Esophagus muscularis mucosa (tissue), 4 donors: ENCODE results near the gene MEF2D. TPM values are rescaled to one million over a fixed set of nuclear protein-coding genes. Genes with fewer than 3 reads are reported as not detected.

ENCODE experiments used
- DNase-seq: peaks from one replicate; pipeline ENCODE4 v3.0.0-alpha.2; 2017; ENCODE audit errors: extremely low spot score
- H3K27ac ChIP-seq, 4 donors: fragments of 200-600 bp; sonication (generic); replicated peaks in 1 of 4; 1 replicate in 3 of 4; 2 replicates in 1 of 4; pipeline ENCODE4 v1.5.1; 2016 to 2019; ENCODE audit warnings: mild to moderate bottlenecking in 1 of 4
- H3K27me3 ChIP-seq, 4 donors: fragments of 200-600 bp; sonication (generic); one replicate each; pipeline versions ENCODE4 v1.5.1 to v1.6.0; 2016 to 2019
- H3K36me3 ChIP-seq, 4 donors: fragments of 200-600 bp; sonication (generic); one replicate each; pipeline ENCODE4 v1.5.1; 2016 to 2019
- H3K4me1 ChIP-seq, 4 donors: fragments of 200-600 bp; sonication (generic); one replicate each; pipeline ENCODE4 v1.5.1; 2016 to 2019
- H3K4me3 ChIP-seq, 4 donors: fragments of 200-600 bp; sonication (generic); 1 replicate in 2 of 4; 2 replicates in 2 of 4; pipeline ENCODE4 v1.5.1; 2016 to 2019; ENCODE audit warnings: mild to moderate bottlenecking in 4 of 4, moderate library complexity in 1 of 4
- H3K9me3 ChIP-seq, 4 donors: fragments of 200-600 bp; sonication (generic); 1 replicate in 3 of 4; 2 replicates in 1 of 4; pipeline ENCODE4 v1.5.1; 2016 to 2019
- CTCF ChIP-seq, 3 experiments: fragments of 200-600 bp in 2 of 3; fragments of 450-650 bp in 1 of 3; sonication (generic) in 2 of 3; IDR thresholded peaks; one replicate each; pipeline ENCODE4 v1.5.1; 2017 to 2019; ENCODE audit warnings: antibody characterized with exemption in 3 of 3, mild to moderate bottlenecking in 2 of 3, moderate library complexity in 1 of 3
- EP300 ChIP-seq: sonication (generic); formaldehyde crosslinking; IDR thresholded peaks from one replicate; pipeline ENCODE4 v1.6.1; 2017; ENCODE audit warnings: antibody characterized with exemption
- POLR2A ChIP-seq: fragments of 450-650 bp; IDR thresholded peaks from one replicate; pipeline ENCODE4 v1.6.1; 2017; ENCODE audit warnings: antibody characterized with exemption, moderate library complexity, mild to moderate bottlenecking, low read depth
- POLR2AphosphoS5 ChIP-seq, 2 donors: sonication (generic); formaldehyde crosslinking; IDR thresholded peaks; one replicate each; pipeline ENCODE4 v1.6.1; 2017; ENCODE audit warnings: antibody characterized with exemption in 2 of 2
- WGBS: methylation state at CpG from one replicate; pipeline ENCODE4 v1.1.5; 2018; 5-methylcytosine and 5-hydroxymethylcytosine counted together
- intact Hi-C: fragments of 100-400 bp; cut with DNase I; formaldehyde crosslinking; loops from one replicate; pipeline ENCODE4 v1.15.1; 2023
- total RNA-seq, 4 donors: library from RNA; depleted of rRNA; stranded (reverse); fragments of >200 nt; gene quantifications; one replicate each; pipeline versions ENCODE4 v1.1.0 to v1.2.1, GENCODE V29; 2016

The MEF2D gene
- total RNA-seq, 4 donors from 2014 or later, result 78.0 to 138 (median 115) TPM

GRCh38 chr1:156427957-156428356, 72.6 kb downstream of the MEF2D start:
- no peak overlapping the region for H3K4me3 ChIP-seq
- no peaks in the 10 kb centered on the region for H3K9me3 ChIP-seq
- DNase-seq, result no peak
- intact Hi-C loops, result no loop called here
- TF ChIP-seq EP300, result no peak
- no peak for TF ChIP-seq POLR2AphosphoS5 (IDR thresholded peaks at IDR 0.05)
- no peak for TF ChIP-seq CTCF (IDR thresholded peaks at IDR 0.05)
- no peak for TF ChIP-seq POLR2A
- WGBS, result 67% methylated on average over 4 of the region's 5 CpGs
- no peak overlapping the region for H3K27ac ChIP-seq
- peaks cover 0 to 100% (median 36%) of the 10 kb centered on the region in 4 donors for H3K27me3 ChIP-seq
- H3K36me3 ChIP-seq, result no peaks in the 10 kb centered on the region
- no peaks in the 10 kb centered on the region for H3K4me1 ChIP-seq

GRCh38 chr1:156425943-156426342, 74.6 kb downstream of the MEF2D start:
- TF ChIP-seq EP300, result no peak
- TF ChIP-seq POLR2A, result no peak
- TF ChIP-seq CTCF (IDR thresholded peaks at IDR 0.05), result no peak
- H3K27ac ChIP-seq, result no peak overlapping the region
- intact Hi-C loops, result no loop called here
- H3K36me3 ChIP-seq, result no peaks in the 10 kb centered on the region
- no peaks in the 10 kb centered on the region for H3K9me3 ChIP-seq
- no peak for DNase-seq
- H3K27me3 ChIP-seq, result peaks cover 4 to 100% (median 42%) of the 10 kb centered on the region in 4 donors
- no peak overlapping the region for H3K4me3 ChIP-seq
- WGBS, result 96% methylated on average over 7 of the region's 7 CpGs
- H3K4me1 ChIP-seq, result peaks cover 10 to 12% (median 11%) of the 10 kb centered on the region in 4 donors

DNA sequence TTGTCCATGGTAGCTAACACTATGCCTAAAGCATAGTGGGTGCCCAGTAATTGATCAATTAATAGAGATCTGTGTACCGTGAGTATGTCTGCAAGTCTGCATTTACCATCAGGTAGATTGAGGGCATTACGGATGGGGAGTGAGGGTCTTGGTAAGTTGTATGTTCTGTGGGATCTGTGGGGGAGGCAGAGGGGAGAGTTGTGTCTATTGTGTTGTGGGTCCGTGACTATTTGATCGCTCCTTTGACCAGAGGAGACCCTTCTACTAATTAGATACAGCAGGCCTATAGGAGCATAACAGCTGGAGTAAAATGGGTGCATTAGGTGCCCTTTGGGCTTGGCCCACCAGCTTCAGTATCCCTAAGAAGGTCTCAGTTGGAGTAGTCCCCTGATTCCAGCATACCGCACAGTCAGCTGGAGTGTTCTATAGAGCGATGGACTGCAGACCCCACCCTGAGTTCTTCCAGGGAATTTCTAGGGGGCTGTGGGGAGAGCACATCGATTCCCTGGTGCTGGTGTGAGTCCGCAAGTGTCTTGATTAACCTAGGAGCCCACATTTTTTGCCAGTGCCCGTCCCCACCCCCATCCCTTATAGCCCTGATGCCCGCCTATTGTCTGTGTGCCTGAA, 75.7 kb downstream of the MEF2D start:
- H3K4me1 ChIP-seq, result peaks cover 20 to 22% (median 21%) of the 10 kb centered on the region in 4 donors
- intact Hi-C loops, result no loop called here
- H3K36me3 ChIP-seq, result no peaks in the 10 kb centered on the region
- H3K27ac ChIP-seq, result no peak overlapping the region
- WGBS, result 72% methylated on average over 7 of the region's 10 CpGs
- H3K9me3 ChIP-seq, result no peaks in the 10 kb centered on the region
- H3K4me3 ChIP-seq, result no peak overlapping the region
- H3K27me3 ChIP-seq, result peaks cover 13 to 100% (median 46%) of the 10 kb centered on the region in 4 donors
- no peak for DNase-seq
- TF ChIP-seq POLR2A, result no peak
- no peak for TF ChIP-seq EP300
- no peak for TF ChIP-seq CTCF (IDR thresholded peaks at IDR 0.05)
- no peak for TF ChIP-seq POLR2AphosphoS5 (IDR thresholded peaks at IDR 0.05)

- Histone ChIP-seq H3K9me3 (no peaks in the 10 kb centered on the region), H3K27me3 (peaks cover 17 to 100% (median 45%) of the 10 kb centered on the region in 4 donors), H3K36me3 (no peaks in the 10 kb centered on the region), H3K4me3 (no peak overlapping the region), H3K27ac (no peak overlapping the region), H3K4me1 (peaks cover 23 to 27% (median 23%) of the 10 kb centered on the region in 4 donors)
- 69% methylated on average over 7 of the region's 7 CpGs for WGBS
- no peak for TF ChIP-seq POLR2AphosphoS5 (IDR thresholded peaks at IDR 0.05)
- TF ChIP-seq EP300, result no peak
- TF ChIP-seq CTCF (IDR thresholded peaks at IDR 0.05), result no peak
- no peak for TF ChIP-seq POLR2A
- DNase-seq, result no peak
- intact Hi-C loops, result no loop called here
Measured at GRCh38 chr1:156423422-156424352, 76.9 kb downstream of the MEF2D start.
